HL-60 (cell line): ENCODE data around the gene MRPS23.
A peak's percentile ranks its signal among the peaks of the same experiment; 100 is the strongest.

ENCODE experiments used
- DNase-seq, 2 experiments: peaks; one replicate each; pipeline ENCODE4 v3.0.0-alpha.2; 2010 to 2020; ENCODE audit warnings: low read depth in 1 of 2, low spot score in 1 of 2
- H3K27ac ChIP-seq: fragments of 250-450 bp; sonication (Bioruptor Pico); replicated peaks from 2 replicates; pipeline ENCODE4 v1.5.1; 2020; ENCODE audit warnings: mild to moderate bottlenecking, moderate library complexity
- H3K27me3 ChIP-seq: fragments of 250-450 bp; sonication (Bioruptor Pico); 2 replicates; pipeline ENCODE4 v1.5.1; 2021; ENCODE audit warnings: mild to moderate bottlenecking, moderate library complexity; ENCODE audit not compliant: insufficient read depth, poor library complexity, severe bottlenecking
- H3K4me3 ChIP-seq: replicated peaks from 2 replicates; pipeline ENCODE4 v1.5.1; 2011; ENCODE audit warnings: mild to moderate bottlenecking, control low read depth, low read length; ENCODE audit not compliant: insufficient read depth
- CTCF ChIP-seq: IDR thresholded peaks from one replicate; pipeline ENCODE4 v1.5.1; 2011; ENCODE audit warnings: low read length, control low read depth, inconsistent platforms; ENCODE audit not compliant: insufficient read depth
- GABPA ChIP-seq: IDR thresholded peaks from 2 replicates; pipeline ENCODE4 v1.6.1; 2012; ENCODE audit warnings: low read depth
- POLR2AphosphoS5 ChIP-seq: IDR thresholded peaks from 2 replicates; pipeline ENCODE4 v1.6.1; 2012; ENCODE audit warnings: low read depth
- REST ChIP-seq: IDR thresholded peaks from 2 replicates; pipeline ENCODE4 v1.6.1; 2012; ENCODE audit warnings: low read depth; ENCODE audit not compliant: insufficient replicate concordance
- SPI1 ChIP-seq: IDR thresholded peaks from 2 replicates; pipeline ENCODE4 v1.6.1; 2012; ENCODE audit warnings: low read depth, mild to moderate bottlenecking, borderline replicate concordance
- long read RNA-seq: library from polyadenylated mRNA; unstranded; transcript quantifications from one replicate; pipeline ENCODE4 v2.0.0, GENCODE V29; 2020

Gene MRPS23
- long read RNA-seq, full-length matches to known transcripts, result 68 of 79 reads
- long read RNA-seq, partial matches to known transcripts, result 2 of 79 reads
- long read RNA-seq, other reads (novel, unspliced or antisense), result 9 of 79 reads

- no peaks in the 10 kb centered on the region for H3K27me3 ChIP-seq
- no peak for TF ChIP-seq CTCF
- TF ChIP-seq GABPA, result peak; percentile 96
- TF ChIP-seq SPI1, result no peak; the same call in 1 of the 2 replicates
- peak; percentile 8 for TF ChIP-seq REST
- TF ChIP-seq POLR2AphosphoS5, result peak; percentile 74
- peak within 1 kb of the TSS; percentile 85 for H3K27ac ChIP-seq
- peak within 1 kb of the TSS; percentile 87 for H3K4me3 ChIP-seq
- DNase-seq, result peak; percentile 99
Measured at GRCh38 chr17:57849874-57850754, at the start of gene MRPS23. MRPS23 (minus strand) TSS chr17:57850044; CDS start chr17:57850010, 34 bp downstream.

- H3K27me3 ChIP-seq, result no peaks in the 10 kb centered on the region
- H3K4me3 ChIP-seq, result no peak overlapping the region
- TF ChIP-seq SPI1, result no peak
- no peak for TF ChIP-seq GABPA
- H3K27ac ChIP-seq, result peak overlapping the region; percentile 68
- DNase-seq, result no peak
Measured at GRCh38 chr17:57899391-57899790, 49.5 kb upstream of the MRPS23 start.

- Histone ChIP-seq H3K27ac (peak overlapping the region; percentile 68), H3K27me3 (no peaks in the 10 kb centered on the region), H3K4me3 (no peak overlapping the region)
- TF ChIP-seq POLR2AphosphoS5 (no peak), CTCF (no peak), GABPA (no peak), SPI1 (no peak), REST (no peak)
- DNase-seq, result no peak
Measured at GRCh38 chr17:57898487-57899311, 48.9 kb upstream of the MRPS23 start.
